Type B pancreatic cell (in vitro differentiated cells): ENCODE results near the gene LPA. TPM values are rescaled to one million over a fixed set of nuclear protein-coding genes. Genes with fewer than 3 reads are reported as not detected.
"Not testable (repeated sequence)": the region's sequence is repeated elsewhere in the genome, so short reads cannot be mapped to it uniquely, and the experiment has no call there.

Experiments
- DNase-seq: peaks from one replicate; pipeline ENCODE4 v3.0.0; 2021; ENCODE audit warnings: mixed read lengths; ENCODE audit not compliant: unreplicated experiment; ENCODE audit errors: extremely low spot score
- H3K27ac Mint-ChIP-seq: 2 replicates; pipeline ENCODE4 v1.8.0; 2021; ENCODE audit warnings: mild to moderate bottlenecking, mixed read lengths
- H3K27me3 Mint-ChIP-seq: 2 replicates; pipeline ENCODE4 v1.8.0; 2021; ENCODE audit warnings: mixed read lengths
- H3K36me3 Mint-ChIP-seq: 2 replicates; pipeline ENCODE4 v1.8.0; 2021; ENCODE audit warnings: mixed read lengths
- H3K4me1 Mint-ChIP-seq: one replicate; pipeline ENCODE4 v1.8.0; 2021; ENCODE audit warnings: mixed read lengths; ENCODE audit not compliant: unreplicated experiment
- H3K4me3 Mint-ChIP-seq: 2 replicates; pipeline ENCODE4 v1.8.0; 2021; ENCODE audit warnings: mild to moderate bottlenecking, mixed read lengths
- H3K9me3 Mint-ChIP-seq: 2 replicates; pipeline ENCODE4 v1.8.0; 2021; ENCODE audit warnings: mixed read lengths
- CTCF ChIP-seq: fragments of 200-600 bp; sonication (generic); conservative IDR thresholded peaks from 2 replicates; pipeline ENCODE4 v1.5.0; 2021; ENCODE audit warnings: antibody characterized with exemption, mild to moderate bottlenecking
- total RNA-seq: library from RNA; stranded (reverse); gene quantifications from 2 replicates; pipeline ENCODE4 v1.2.1, GENCODE V29; 2021; ENCODE audit warnings: low replicate concordance

LPA gene
- total RNA-seq, 1 donor from 2014 or later = 0.56 TPM

- no peak for TF ChIP-seq CTCF
- DNase-seq = no peak
- peaks cover 4% of the 10 kb centered on the region for H3K9me3 Mint-ChIP-seq
- no peaks in the 10 kb centered on the region for H3K36me3 Mint-ChIP-seq
- peaks cover 7% of the 10 kb centered on the region for H3K27me3 Mint-ChIP-seq
- H3K27ac Mint-ChIP-seq = no peak overlapping the region
- H3K4me3 Mint-ChIP-seq = no peak overlapping the region
- H3K4me1 Mint-ChIP-seq = no peaks in the 10 kb centered on the region
These were observed 27.5 kb upstream of the LPA start for GRCh38 chr6:160691617-160692016.

GRCh38 chr6:160690458-160690857 lies 26.4 kb upstream of the LPA start:
- no peak for DNase-seq
- peaks cover 4% of the 10 kb centered on the region for H3K27me3 Mint-ChIP-seq
- no peak overlapping the region for H3K27ac Mint-ChIP-seq
- H3K9me3 Mint-ChIP-seq = no peaks in the 10 kb centered on the region
- no peaks in the 10 kb centered on the region for H3K4me1 Mint-ChIP-seq
- H3K4me3 Mint-ChIP-seq = no peak overlapping the region
- H3K36me3 Mint-ChIP-seq = no peaks in the 10 kb centered on the region
- no peak for TF ChIP-seq CTCF

- no peak for DNase-seq
- Mint-ChIP-seq H3K27me3 (no peaks in the 10 kb centered on the region), H3K9me3 (no peaks in the 10 kb centered on the region), H3K4me1 (no peaks in the 10 kb centered on the region), H3K36me3 (no peaks in the 10 kb centered on the region), H3K4me3 (no peak overlapping the region), H3K27ac (no peak overlapping the region)
- TF ChIP-seq CTCF = no peak
These were observed 21.8 kb upstream of the LPA start for GRCh38 chr6:160685762-160686450.

DNA sequence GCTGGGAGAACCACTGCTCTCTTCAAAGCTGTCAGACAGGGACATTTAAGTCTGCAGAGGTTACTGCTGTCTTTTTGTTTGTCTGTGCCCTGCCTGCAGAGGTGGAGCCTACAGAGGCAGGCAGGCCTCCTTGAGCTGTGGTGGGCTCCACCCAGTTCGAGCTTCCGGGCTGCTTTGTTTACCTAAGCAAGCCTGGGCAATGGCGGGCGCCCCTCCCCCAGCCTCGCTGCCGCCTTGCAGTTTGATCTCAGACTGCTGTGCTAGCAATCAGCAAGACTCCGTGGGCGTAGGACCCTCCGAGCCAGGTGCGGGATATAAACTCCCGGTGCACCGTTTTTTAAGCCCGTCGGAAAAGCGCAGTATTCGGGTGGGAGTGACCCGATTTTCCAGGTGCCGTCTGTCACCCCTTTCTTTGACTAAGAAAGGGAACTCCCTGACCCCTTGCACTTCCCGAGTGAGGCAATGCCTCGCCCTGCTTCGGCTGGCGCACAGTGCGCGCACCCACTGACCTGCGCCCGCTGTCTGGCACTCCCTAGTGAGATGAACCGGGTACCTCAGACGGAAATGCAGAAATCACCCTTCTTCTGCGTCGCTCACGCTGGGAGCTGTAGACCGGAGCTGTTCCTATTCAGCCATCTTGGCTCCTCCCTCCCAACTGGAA lies 21.2 kb upstream of the LPA start:
- H3K27ac Mint-ChIP-seq, H3K27me3 Mint-ChIP-seq, DNase-seq, H3K4me3 Mint-ChIP-seq, H3K36me3 Mint-ChIP-seq, H3K9me3 Mint-ChIP-seq, H3K4me1 Mint-ChIP-seq: not testable (repeated sequence)

DNA sequence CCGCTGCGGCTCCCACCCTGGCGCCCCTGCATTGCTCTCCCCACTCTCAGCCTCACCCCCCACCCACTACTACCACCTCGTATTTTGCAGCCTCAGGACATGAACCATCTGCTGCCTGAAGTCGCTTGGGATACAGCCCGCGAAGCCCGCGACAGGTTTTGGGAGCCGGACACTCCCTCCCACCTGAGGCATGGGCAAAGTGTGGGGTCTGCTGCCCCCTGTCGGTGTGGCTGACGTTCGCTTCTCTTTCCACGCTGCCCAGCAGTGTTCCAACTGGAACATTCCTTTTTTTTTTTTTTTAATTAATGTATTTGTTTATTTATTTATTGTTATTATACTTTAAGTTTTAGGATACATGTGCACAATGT lies 15.3 kb upstream of the LPA start:
- no peaks in the 10 kb centered on the region for H3K36me3 Mint-ChIP-seq
- peak; percentile 77 for DNase-seq
- peak; percentile 78 for TF ChIP-seq CTCF
- peaks cover 39% of the 10 kb centered on the region for H3K27me3 Mint-ChIP-seq
- H3K4me1 Mint-ChIP-seq = no peaks in the 10 kb centered on the region
- no peak overlapping the region for H3K27ac Mint-ChIP-seq
- peak overlapping the region; percentile 84 for H3K4me3 Mint-ChIP-seq
- H3K9me3 Mint-ChIP-seq = no peaks in the 10 kb centered on the region

DNA sequence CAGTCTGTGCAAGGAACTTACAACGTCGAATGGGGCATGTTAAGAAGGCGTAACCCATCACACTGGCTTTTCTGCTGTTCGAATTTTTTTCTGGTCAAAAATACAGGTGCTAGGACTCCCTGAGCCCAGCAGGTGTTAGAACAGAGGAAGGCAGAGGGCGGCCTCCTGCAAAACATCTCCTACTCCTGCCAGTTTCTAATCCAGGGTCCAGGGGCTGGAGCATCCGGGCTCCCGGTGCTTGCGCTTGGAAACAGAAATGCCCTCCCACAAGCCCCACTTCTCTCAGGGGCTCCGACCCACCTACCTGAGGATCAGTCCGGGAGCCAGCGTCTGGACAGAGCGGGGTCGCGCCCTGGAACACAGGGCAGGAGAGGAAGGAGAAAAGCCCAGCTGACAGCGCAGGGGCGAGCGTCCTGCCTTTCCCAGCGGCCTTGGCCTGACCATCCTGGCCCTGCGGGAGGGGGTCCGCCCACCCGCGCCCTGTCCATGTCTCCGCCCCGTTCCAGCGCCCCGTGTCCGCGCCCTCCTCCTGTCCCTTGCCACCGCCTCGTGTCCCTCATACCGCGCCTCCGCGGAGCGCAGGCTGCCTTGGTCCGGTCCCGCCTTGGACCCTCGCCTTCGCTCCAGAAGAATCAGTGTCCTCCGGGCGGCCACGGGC lies 14.8 kb upstream of the LPA start:
- H3K27ac Mint-ChIP-seq = no peak overlapping the region
- no peak for DNase-seq
- no peaks in the 10 kb centered on the region for H3K36me3 Mint-ChIP-seq
- peak overlapping the region; percentile 84 for H3K4me3 Mint-ChIP-seq
- no peak for TF ChIP-seq CTCF
- peaks cover 42% of the 10 kb centered on the region for H3K27me3 Mint-ChIP-seq
- no peaks in the 10 kb centered on the region for H3K9me3 Mint-ChIP-seq
- no peaks in the 10 kb centered on the region for H3K4me1 Mint-ChIP-seq
